ENCODE results near the gene PROSER3.
A peak's percentile ranks its signal among the peaks of the same experiment; 100 is the strongest.

PROSER3 gene

DNA sequence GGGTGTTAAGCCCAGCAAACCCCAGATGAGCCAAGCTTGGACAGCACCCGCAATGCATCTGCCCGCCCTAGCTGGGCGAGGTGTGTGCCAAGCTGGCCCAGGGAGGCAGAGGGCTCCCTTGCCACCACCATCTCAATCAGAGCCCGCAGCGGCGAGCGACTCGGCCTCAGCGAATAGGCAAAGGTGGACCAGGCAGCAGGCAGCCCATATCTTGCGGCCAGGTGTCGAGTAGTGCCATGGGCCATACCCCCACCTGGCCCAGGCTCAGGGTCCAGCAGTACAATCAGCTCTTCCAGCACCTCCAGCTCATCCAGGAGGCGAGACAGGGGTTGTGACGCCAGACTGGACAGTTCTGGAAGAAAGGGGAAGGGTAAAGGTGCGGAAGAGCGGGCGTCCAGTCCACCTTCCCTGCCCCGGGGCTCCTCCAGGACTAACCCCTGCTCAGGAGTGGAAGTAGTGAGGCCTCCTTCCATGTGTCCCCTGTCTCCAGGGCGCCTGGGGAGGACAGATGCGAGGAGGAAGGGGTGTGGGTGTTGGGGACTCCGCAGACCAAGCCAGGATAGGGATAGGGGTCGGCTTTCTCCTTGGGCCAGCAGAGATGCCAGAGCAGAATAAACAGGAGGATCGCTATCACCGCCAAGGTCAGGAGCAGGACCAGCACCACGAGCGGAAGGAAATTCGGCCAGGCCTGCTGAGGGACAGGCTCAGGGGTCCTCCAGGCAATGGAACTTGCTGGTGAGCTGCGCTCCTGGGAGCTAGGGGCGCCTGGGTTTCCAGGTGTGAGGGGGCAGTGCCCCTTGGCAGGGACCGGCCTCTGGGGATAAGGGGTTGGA is 18.5 kb upstream of the PROSER3 start:
- DNase-seq, result no peak

DNA sequence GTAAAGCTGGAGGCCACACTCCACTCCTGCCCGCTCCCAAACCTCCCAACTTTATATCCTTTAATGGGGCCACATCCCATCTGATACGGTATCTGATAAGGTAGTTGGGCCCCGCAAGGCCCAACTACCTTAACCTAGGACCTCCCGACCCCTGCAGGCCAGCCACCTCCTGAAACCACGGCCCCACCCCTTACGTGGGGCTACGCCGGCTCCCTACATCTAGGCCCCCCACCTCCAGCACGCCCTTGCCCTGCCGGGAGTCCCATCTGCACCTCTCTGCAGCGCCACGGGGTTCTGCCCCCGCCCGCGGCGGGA is 17.9 kb upstream of the PROSER3 start:
- DNase-seq, result no peak

DNA sequence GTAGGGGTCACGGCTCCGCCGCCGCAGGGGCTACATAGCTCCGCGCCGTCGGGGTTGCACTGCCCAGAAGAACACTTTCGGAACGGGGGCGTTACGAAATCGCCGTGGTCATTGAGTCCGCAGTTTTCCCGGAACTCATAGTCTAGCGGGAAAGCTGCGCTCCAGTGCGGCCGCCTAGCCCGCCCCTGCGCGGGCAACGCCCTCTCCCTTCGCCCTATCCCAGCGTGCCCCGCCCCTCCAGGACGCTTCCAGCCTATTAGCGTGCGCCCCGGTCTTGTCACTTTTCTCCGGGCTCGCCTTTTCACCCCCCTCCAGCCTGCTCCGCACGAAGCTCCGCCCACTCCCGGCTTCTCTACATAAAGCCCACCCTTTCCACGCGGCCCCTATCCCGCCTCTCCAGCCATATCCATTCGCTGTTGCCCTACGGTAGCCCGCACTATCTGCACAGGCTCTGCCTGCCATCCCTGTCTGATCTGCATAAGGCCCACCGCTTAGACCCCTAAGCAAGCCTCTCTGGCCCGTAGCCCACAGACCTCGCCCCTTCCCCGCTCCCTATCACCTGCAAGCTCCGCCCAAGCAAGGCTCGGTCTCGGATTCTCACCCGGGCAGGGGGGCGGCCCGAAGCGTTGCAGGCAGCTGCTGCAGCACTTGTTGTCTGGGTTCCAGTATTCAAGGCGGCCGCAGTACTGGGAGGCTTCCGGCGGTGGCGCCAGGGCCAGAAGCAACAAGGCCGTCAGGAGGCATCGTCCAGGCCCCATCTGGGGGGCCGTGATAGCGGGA is 17.4 kb upstream of the PROSER3 start:
- DNase-seq, result peak; percentile 95 to 97

DNA sequence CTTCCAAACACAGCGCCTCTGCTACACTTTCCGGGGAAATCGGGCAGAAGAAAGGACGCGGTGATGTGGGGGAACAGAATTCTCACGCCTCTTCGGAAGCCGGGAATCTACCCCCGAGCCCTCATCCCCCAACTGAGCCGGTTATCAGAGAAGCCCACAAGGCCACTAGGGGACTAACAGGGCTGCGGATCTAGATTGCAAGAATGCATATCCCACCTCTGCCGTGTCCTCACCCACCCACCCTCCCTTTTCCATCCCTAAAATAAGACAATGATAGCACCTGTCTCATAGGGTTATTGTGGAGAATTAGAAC is 16.8 kb upstream of the PROSER3 start:
- DNase-seq, result no peak

DNA sequence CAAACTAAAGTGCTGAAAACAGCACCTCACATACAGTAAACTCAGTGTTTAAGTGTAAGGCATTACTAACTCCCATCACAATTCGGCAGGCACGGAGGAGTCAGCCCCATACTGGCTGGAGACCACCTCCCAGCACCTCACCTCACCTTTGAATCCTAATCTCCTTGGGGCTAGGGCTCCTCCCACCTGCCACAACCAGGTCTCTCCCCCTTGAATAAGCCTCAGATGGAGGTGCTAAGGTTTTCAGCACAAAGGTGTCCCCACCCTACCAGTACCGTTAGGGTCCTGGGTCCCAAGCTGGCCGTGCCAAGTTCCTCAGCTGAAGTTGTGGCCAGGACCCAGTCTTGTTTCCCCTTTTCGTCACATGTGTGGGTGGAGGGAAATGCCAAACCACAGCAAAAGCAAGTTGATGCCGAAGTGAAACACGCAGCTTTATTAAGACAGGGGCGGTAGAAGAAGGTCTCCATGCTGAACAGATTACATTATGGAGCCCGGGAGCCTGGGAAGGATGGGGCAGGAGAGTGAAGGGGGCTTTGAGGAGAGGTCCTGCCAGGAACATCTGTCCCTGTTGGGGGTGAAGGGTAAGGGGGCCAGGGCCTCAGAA is 15.8 kb upstream of the PROSER3 start, which contains the start of gene IGFLR1:
Gene IGFLR1, minus strand, starts transcription at position 332 of the 604 bp plus-strand sequence. CDS start 1,272 bp downstream, outside the sequence.
- DNase-seq, result peak; percentile 89 to 91

DNA sequence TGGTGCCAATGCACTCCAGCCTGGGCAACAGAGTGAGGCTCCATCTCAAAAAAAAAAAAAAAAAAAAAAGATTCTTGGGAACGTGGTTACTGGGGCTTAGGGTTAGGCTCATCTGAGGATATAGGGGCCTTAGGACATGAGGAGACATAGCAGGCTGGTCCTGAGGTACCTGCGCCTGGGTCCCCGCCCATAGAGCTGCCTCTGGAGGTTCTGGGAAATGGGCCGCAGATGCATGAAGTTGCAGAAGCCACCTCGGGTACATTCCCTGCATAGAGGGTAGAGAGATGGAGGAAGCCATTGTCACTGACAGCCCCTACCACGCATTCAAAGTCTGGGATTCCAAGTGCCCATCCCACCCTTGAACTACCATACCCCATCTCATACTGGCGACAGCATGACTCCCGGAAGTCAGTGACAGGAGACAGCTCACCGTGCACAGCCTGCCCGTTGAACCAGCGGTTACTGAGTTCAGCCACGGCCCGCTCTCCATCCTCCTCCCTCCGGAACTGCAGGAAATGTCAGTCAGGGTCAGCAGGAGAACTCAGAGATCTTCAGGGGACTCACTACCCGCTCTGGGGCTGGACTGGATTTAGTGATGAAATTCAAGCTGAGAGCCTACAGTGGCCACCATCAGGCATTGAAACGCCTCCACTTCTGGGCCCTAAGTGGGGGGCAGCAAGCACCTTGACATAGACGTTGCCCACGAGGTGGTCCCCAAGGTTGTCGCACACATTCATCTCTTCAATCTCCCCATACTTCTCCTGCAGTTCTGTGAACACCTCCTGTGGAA is 14.1 kb upstream of the PROSER3 start:
- no peak for DNase-seq

DNA sequence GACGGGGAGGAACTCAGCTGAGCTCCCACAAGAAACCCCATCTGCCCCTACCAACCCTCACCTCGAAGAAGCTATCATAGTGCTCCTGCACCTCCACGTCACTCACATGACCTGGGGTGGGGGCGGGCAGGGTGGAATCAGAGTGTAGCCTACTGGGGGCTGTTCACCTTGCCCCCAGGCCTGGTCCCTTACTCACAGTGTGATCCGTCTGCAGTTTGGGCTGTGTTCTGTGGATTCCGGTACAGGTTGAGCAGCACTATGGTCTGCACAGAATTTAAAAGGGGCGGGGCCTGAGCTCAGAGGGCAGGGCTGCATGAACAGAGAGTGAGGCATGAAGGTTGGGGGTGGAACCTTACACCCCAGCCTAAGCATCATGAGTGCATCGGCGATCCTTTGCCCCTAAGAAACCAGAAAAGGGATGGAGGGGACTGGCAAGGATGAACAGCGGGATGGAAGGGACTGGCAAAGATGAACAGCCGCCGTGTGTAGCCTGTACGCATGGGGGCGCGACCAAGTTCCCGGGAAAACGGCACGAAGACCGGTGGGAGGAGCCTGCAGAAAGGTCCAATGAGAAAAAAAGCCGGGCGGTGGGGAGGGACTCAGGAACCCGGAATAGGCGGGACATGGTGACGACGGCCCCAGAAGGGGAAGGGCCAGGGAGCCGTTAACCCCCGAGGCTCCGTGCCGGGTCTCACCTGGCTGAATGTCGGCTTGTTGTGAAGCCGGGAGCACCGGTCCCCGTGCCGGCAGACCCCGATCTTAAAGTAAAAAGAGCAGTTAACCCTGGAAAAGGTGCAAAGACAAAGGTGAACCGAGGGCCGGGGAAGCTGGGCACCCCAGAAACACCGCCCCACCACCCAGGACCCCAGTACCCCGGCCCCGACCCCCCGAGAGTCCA is 13.3 kb upstream of the PROSER3 start:
- DNase-seq, result peak; percentile 95 to 98

DNA sequence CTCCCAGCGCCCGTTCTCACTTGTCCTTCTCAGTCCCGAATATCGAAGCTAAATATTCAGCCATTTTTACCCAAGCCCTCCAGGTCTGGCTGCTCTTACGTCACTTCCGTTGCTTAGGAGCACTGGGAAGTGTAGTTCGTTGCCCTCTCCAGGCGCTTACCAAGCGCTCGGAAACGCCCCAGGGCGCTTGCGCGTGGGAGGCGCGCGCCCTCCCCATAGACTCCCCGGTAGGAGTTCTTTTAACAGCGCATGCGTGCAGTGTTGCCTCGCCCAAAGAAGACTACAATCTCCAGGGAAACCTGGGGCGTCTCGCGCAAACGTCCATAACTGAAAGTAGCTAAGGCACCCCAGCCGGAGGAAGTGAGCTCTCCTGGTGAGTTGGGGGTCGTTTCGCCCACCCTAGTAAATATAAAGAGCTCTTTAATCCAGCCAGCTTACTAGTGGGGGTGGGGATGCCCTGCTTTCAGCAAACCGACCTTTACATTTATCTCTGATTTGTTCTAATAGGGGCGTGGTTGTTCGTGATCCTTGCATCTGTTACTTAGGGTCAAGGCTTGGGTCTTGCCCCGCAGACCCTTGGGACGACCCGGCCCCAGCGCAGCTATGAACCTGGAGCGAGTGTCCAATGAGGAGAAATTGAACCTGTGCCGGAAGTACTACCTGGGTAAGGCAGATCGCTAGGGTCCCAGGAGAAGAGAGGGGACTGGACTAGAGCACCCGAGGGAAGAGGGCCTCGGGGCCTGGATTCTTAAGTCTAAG is 12.5 kb upstream of the PROSER3 start, which contains the start of the genes PSENEN and U2AF1L4:
Gene PSENEN, plus strand, starts transcription at position 324 of the 759 bp plus-strand sequence. Its CDS starts 280 bp downstream, at position 604.
Gene U2AF1L4, minus strand, starts transcription at position 91 of the 759 bp plus-strand sequence. Its CDS starts 27 bp downstream, at position 64.
- DNase-seq, result peak; percentile 99

DNA sequence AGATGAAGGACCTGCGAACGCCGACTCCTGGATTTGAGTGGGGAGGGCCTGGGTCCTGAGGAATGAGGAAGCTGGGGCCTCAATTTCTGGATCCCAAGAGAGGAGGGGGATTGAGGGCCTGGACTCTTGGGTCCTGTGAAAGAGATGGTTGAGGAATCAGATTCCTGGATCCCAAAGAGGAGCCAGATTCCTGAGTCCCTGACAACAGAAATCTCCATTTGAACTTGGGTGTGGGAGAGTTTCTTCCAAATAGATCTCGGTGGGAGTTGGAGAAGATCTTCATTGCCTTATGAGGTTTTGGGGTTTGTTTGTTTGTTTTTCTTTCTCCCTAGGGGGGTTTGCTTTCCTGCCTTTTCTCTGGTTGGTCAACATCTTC is 11.9 kb upstream of the PROSER3 start:
- DNase-seq, result no peak

DNA sequence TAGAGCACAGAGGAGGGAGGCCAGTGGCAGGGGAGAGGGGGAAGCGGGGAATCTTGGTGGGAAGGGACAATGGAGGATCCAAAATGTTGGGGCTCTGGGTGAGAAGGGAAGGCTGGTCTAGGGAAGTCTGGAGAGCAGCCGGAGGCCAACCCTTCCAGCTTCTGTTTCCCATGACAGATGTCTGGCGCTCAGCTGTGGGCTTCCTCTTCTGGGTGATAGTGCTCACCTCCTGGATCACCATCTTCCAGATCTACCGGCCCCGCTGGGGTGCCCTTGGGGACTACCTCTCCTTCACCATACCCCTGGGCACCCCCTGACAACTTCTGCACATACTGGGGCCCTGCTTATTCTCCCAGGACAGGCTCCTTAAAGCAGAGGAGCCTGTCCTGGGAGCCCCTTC is 11.4 kb upstream of the PROSER3 start:
- DNase-seq, result no peak

DNA sequence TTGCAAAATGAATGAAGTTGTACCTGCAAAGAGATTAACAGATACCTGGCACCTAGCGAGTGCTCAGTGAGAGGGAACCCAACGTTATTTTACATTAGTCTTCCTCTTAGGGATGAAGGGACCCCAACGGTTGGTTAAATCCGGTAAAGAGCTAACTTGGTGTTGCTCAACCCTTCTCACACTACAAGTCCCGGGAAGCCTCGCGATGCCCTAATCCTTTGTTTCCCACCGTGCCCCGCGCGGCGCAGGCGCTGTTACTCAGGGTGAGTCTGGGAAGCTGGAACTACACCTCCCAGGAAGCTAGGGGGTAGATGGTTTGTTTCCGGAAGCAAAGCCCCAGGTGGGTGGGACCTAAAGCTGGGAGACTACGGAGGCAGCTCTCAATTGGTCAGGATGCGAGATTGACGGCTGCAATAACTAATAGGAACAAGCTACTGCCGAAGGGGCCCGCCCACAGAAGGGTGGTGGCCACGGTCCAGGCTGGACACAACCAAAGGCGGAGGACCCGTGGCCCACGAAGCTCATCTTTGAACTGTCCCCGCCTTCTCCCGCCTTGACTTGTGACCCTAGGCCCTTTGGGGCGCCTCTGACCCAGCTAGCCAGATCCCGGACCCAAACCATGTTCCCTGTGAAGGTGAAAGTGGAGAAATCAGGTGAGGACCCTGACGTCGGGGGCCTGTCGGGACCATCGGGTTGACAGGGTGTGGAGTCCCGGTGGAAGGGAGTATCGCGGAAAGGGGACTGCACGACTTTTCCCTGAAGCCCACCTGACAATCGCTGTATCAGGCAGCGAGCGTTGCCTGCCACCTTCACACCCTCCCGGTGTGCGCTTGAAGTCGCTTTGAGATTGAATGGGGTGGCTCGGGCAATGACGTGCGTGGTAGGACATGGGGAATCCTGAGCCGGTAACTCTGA is 9.6 kb upstream of the PROSER3 start, which contains the start of gene LIN37:
Gene LIN37, plus strand, starts transcription at position 471 of the 915 bp plus-strand sequence. Its CDS starts 149 bp downstream, at position 620.
- DNase-seq, result peak; percentile 99 to 100

DNA sequence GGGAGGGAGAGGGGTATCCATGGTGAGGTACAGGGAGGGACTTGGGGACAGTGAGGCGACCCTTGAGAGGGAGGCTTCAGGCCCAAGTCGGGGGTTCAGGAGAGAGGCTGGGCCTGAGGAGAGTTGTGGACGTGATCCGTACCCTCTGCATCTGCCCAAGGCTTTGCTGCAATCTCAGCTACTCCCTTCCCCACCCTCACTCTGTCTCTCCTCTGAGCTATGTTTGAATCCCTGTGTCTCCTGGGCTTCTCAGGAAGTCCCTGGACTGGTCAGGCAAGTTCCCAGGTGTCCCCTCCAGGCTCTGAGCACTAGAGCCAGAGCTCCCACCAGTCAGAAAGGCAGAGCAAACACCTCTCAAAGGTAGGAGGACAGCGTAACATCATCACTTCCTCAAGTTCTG is 7.8 kb upstream of the PROSER3 start:
- no peak for DNase-seq

DNA sequence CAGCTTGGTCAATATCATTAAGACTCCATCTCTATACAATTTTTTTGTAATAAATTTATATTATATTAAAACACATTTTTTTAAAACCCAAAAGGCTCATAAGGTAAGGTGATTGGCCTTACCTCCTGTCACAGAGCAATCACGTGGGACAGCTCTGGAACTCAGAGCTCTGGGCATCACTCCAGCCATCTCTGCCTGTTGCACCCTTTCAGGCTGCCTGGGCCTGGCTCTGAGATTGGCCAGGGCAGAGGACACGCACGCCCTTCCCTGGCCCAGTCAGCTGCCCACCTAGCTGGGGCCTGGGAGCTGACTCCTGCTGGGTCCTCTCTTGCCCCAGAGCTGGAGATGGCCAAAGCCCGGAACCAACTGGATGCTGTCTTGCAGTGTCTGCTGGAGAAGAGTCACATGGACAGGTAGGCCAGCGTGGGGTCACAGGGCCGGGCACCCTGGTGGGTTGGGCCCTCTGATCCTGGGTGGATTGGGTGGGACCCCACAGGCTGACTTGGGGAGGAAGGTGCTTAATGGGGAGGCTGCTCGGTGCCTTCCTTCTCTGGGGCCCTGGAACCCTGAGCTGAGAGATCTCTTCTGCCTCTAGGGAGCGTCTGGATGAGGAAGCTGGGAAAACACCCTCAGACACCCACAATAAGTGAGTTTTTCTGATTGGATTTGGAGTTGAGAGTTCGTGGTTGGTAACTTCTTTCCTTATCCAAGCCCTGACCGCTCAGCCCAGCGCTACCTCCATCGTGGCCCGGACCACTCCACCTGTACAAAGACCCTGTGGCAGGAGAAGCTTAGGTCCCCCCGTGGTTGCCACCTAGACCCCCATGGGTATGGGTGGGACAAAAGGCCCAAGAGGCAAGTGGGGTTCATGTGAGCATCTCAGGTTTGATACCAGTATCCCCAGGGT is 5.9 kb upstream of the PROSER3 start:
- peak; percentile 25 to 44 for DNase-seq

DNA sequence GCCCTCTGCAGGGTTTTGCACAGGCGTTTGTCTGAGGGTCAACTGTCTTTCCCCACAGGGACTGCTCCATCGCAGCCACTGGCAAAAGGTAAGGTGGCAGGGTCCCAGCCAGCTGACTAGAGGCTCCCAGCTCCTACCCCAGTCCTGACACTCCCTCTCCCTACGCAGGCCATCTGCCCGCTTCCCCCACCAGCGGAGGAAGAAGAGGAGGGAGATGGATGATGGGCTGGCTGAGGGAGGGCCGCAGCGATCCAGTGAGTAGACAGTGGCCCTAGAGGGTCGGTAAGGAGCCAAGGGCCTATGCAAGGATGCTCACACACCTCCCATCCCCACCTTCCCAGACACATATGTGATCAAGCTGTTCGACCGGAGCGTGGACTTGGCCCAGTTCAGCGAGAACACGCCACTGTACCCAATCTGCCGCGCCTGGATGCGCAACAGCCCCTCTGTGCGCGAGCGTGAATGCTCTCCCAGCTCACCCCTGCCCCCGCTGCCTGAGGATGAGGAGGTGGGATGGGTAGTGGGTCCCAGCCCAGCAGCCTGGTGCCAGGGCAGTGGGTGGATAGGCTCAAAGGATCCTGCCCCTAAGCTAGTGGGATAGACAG is 5.1 kb upstream of the PROSER3 start:
- no peak for DNase-seq

DNA sequence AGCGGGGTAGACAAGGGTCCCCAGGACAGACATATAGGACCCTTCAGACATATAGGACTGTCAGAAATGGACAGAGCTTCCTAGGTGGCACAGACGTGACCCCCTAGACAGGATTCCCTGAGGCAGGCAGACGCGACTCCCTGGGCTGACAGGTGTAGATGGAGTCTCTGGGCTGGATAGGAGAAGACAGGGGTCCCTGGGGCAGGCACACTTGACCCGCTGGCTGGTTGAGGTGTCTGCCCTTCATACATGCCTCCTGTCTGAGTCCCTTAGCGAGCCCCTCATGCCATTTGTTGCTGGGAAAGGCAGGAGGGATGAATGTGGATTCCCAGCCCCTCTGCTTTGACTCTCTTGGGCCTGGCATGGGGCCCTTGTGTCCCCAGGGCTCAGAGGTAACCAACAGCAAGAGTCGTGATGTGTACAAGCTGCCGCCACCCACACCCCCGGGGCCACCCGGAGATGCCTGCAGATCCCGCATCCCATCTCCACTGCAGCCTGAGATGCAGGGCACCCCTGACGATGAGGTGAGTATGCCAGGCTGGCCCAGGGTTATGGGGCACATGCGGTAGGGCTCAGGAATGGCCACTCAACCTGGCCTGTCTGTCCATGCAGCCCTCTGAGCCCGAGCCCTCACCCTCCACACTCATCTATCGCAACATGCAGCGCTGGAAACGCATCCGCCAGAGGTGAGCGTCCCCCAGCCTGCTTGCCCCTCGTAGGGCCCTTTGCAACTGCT is 4.2 kb upstream of the PROSER3 start:
- DNase-seq, result no peak

DNA sequence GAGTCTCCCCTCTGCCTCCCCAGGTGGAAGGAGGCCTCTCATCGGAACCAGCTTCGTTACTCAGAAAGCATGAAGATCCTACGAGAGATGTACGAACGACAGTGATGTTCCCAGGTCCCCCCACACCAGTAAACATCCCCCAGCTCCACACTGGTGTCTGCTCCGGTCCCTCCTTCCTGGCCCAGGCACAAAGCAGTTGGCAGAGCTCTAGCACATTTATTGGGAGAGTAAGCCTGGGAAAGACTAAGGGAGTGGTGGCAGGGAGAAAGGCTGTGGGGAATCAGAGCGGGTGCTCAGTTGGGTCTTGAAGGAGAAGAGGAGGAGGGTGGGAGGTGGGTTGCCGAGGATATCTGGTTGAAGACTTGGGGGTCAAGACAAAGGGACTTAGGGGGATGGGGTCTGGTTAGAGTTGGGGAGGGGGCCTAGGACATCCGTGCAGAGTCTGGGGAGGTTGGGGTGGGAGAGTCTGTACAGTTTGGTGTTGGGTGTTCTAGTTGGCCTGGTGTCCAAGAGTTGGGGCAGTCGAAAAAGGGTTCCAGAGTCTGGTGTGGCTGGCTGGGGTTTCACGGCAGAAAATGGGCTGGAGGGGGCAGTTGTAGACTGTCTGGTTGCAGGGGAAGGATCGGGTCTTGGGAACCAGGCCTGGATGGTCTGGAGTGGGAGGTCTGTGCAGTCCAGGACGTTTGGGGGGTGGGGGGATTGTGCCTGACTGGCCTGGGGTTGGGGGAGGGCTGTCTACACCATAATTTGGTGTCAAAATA is 3.4 kb upstream of the PROSER3 start:
- DNase-seq, result no peak

DNA sequence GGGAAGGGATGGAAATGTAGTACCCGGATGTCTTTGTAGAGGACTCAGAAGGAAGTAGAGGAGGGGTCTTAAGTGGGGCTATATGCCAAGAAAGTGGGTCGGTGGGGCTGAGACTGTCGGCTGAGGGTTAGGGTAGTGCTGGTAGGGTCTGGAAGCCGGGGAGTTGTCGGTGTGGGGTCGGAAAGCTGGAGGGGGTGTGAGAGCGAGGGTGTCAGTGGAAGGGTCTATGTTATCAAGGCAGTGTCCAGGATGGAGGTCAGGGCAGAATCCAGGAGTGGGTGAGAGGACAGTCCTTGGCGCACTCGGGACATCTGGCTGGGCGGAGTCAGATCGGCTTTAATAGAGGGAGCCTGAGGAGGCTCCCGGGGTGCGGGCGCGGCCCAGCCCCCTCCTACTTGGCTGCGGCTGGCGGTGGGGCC is 2.8 kb upstream of the PROSER3 start:
- DNase-seq, result no peak
